ENCODE data around the gene ARHGEF37. TPM values are rescaled to one million over a fixed set of nuclear protein-coding genes. Genes with fewer than 3 reads are reported as not detected.

The ARHGEF37 gene
- total and polyA plus RNA-seq, 9 of the 15 experiments (the other 6 are each of a cell fraction or from before 2014, with no cell fraction given), result 0.01 to 0.27 (median 0.05) TPM

GRCh38 chr5:149551227-149552037 is 29.9 kb upstream of the ARHGEF37 start, which contains the start of gene CSNK1A1 (continued):
- TF ChIP-seq, protein P1, sequence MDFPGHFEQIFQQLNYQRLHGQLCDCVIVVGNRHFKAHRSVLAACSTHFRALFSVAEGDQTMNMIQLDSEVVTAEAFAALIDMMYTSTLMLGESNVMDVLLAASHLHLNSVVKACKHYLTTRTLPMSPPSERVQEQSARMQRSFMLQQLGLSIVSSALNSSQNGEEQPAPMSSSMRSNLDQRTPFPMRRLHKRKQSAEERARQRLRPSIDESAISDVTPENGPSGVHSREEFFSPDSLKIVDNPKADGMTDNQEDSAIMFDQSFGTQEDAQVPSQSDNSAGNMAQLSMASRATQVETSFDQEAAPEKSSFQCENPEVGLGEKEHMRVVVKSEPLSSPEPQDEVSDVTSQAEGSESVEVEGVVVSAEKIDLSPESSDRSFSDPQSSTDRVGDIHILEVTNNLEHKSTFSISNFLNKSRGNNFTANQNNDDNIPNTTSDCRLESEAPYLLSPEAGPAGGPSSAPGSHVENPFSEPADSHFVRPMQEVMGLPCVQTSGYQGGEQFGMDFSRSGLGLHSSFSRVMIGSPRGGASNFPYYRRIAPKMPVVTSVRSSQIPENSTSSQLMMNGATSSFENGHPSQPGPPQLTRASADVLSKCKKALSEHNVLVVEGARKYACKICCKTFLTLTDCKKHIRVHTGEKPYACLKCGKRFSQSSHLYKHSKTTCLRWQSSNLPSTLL (IDR thresholded peaks at IDR 0.05), result no peak; the same call in 1 of the 2 replicates
- TF ChIP-seq FOXK2 (conservative IDR thresholded peaks at IDR 0.05 in 1 of 2, IDR thresholded peaks at IDR 0.05 in 1 of 2; ENCODE audit: low read depth in 2 of 2) (peak; percentile 58 to 68; a peak in 2 of 4 replicates), BCL6 (CRISPR knock-in tag; IDR thresholded peaks at IDR 0.05) (0 out of 2 replicates have a peak, but pooled peaks have one; percentile 23), ZNF436 (CRISPR knock-in tag; IDR thresholded peaks at IDR 0.05) (peak; percentile 52; the same call in 1 of the 2 replicates), KLF1 (tag; IDR thresholded peaks at IDR 0.05) (peak; percentile 90), HSF4 (CRISPR knock-in tag; IDR thresholded peaks at IDR 0.05; ENCODE audit: borderline replicate concordance) (no peak), ZNF12 (CRISPR knock-in tag; IDR thresholded peaks at IDR 0.05) (no peak), KAT7 (CRISPR knock-in tag; IDR thresholded peaks at IDR 0.05; ENCODE audit: borderline replicate concordance) (peak; percentile 85; the same call in 1 of the 2 replicates), ZZZ3 (IDR thresholded peaks at IDR 0.05) (no peak), ELF4 (CRISPR knock-in tag; IDR thresholded peaks at IDR 0.05) (peak; percentile 75; the same call in 1 of the 2 replicates), ARID1B (IDR thresholded peaks at IDR 0.05) (peak; percentile 54), ZC3H11A (IDR thresholded peaks at IDR 0.05; ENCODE audit: low read depth, low read length) (peak; percentile 94), SIN3A (IDR thresholded peaks at IDR 0.05; ENCODE audit: borderline replicate concordance in 2 of 2, control insufficient read depth in 1 of 2, low read depth in 2 of 2, low read length in 2 of 2) (peak; percentile 38 to 59; a peak in 2 of 4 replicates), ZBED1 (IDR thresholded peaks at IDR 0.05) (peak; percentile 50), KDM4B (IDR thresholded peaks at IDR 0.05; ENCODE audit: borderline replicate concordance in 2 of 2, low read depth in 1 of 2) (peak in 1 of 2 experiments; percentile 68; a peak in 1 of 4 replicates), GABPB1 (CRISPR knock-in tag; IDR thresholded peaks at IDR 0.05) (peak; percentile 98)
- TF ChIP-seq, protein P2, sequence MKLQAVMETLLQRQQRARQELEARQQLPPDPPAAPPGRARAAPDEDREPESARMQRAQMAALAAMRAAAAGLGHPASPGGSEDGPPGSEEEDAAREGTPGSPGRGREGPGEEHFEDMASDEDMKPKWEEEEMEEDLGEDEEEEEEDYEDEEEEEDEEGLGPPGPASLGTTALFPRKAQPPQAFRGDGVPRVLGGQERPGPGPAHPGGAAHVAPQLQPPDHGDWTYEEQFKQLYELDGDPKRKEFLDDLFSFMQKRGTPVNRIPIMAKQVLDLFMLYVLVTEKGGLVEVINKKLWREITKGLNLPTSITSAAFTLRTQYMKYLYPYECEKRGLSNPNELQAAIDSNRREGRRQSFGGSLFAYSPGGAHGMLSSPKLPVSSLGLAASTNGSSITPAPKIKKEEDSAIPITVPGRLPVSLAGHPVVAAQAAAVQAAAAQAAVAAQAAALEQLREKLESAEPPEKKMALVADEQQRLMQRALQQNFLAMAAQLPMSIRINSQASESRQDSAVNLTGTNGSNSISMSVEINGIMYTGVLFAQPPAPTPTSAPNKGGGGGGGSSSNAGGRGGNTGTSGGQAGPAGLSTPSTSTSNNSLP (IDR thresholded peaks at IDR 0.05; ENCODE audit: borderline replicate concordance, low read depth, low read length), result no peak
- TF ChIP-seq, protein P3, sequence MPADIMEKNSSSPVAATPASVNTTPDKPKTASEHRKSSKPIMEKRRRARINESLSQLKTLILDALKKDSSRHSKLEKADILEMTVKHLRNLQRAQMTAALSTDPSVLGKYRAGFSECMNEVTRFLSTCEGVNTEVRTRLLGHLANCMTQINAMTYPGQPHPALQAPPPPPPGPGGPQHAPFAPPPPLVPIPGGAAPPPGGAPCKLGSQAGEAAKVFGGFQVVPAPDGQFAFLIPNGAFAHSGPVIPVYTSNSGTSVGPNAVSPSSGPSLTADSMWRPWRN (IDR thresholded peaks at IDR 0.05; ENCODE audit: low read depth), result no peak
- TF ChIP-seq, protein P4, sequence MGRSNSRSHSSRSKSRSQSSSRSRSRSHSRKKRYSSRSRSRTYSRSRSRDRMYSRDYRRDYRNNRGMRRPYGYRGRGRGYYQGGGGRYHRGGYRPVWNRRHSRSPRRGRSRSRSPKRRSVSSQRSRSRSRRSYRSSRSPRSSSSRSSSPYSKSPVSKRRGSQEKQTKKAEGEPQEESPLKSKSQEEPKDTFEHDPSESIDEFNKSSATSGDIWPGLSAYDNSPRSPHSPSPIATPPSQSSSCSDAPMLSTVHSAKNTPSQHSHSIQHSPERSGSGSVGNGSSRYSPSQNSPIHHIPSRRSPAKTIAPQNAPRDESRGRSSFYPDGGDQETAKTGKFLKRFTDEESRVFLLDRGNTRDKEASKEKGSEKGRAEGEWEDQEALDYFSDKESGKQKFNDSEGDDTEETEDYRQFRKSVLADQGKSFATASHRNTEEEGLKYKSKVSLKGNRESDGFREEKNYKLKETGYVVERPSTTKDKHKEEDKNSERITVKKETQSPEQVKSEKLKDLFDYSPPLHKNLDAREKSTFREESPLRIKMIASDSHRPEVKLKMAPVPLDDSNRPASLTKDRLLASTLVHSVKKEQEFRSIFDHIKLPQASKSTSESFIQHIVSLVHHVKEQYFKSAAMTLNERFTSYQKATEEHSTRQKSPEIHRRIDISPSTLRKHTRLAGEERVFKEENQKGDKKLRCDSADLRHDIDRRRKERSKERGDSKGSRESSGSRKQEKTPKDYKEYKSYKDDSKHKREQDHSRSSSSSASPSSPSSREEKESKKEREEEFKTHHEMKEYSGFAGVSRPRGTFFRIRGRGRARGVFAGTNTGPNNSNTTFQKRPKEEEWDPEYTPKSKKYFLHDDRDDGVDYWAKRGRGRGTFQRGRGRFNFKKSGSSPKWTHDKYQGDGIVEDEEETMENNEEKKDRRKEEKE (IDR thresholded peaks at IDR 0.05; ENCODE audit: borderline replicate concordance in 1 of 2, control insufficient read depth in 1 of 2, low read depth in 2 of 2, low read length in 1 of 2), result peak in 1 of 2 experiments; percentile 38; a peak in 1 of 4 replicates

Measured in K562 (cell line).